ENCODE data around the gene NFXL1.

The NFXL1 gene

DNA sequence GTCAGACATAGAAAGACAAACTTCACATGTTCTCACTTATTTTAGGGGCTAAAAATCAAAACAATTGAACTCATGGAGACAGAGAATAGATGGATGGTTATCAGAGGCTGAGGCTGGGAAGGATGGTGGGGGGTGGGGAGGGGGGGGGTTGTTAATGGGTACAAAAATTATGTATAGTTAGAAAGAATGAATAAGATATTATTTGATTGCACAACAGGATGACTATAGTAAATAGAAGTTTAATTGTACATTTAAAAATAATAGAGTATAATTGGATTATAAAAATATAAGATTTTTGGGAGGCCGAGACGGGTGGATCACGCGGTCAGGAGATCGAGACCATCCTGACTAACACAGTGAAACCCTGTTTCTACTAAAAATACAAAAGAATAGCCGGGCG lies 109.8 kb downstream of the NFXL1 start:
- TF ChIP-seq, protein P1, sequence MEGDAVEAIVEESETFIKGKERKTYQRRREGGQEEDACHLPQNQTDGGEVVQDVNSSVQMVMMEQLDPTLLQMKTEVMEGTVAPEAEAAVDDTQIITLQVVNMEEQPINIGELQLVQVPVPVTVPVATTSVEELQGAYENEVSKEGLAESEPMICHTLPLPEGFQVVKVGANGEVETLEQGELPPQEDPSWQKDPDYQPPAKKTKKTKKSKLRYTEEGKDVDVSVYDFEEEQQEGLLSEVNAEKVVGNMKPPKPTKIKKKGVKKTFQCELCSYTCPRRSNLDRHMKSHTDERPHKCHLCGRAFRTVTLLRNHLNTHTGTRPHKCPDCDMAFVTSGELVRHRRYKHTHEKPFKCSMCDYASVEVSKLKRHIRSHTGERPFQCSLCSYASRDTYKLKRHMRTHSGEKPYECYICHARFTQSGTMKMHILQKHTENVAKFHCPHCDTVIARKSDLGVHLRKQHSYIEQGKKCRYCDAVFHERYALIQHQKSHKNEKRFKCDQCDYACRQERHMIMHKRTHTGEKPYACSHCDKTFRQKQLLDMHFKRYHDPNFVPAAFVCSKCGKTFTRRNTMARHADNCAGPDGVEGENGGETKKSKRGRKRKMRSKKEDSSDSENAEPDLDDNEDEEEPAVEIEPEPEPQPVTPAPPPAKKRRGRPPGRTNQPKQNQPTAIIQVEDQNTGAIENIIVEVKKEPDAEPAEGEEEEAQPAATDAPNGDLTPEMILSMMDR (IDR thresholded peaks at IDR 0.05; ENCODE audit: insufficient read depth, low read length, poor library complexity, severe bottlenecking): no peak
- TF ChIP-seq EZH2phosphoT487 (conservative IDR thresholded peaks at IDR 0.05; ENCODE audit: low read length): no peak
- Histone ChIP-seq H3K9ac (ENCODE audit: low read length) (no peak overlapping the region), H3K79me2 (ENCODE audit: insufficient read depth, low read length) (no peaks in the 10 kb centered on the region), H3K9me2 (replicated peaks; ENCODE audit: insufficient read depth, low read length) (no peaks in the 10 kb centered on the region), H3K4me2 (ENCODE audit: low read depth, low read length, poor library complexity, severe bottlenecking) (no peak overlapping the region), H3K4me3 (ENCODE audit: insufficient read depth, low read length, poor library complexity, severe bottlenecking) (no peak overlapping the region), H3F3A (ENCODE audit: insufficient read depth) (no peaks in the 10 kb centered on the region), H4K20me1 (ENCODE audit: low read depth, low read length) (no peaks in the 10 kb centered on the region), H3K27me3 (ENCODE audit: low read length) (no peaks in the 10 kb centered on the region), H2AFZ (ENCODE audit: low read depth, low read length, severe bottlenecking) (no peak overlapping the region), H3K9me3 (ENCODE audit: insufficient read depth, low read length) (no peaks in the 10 kb centered on the region), H3K27ac (ENCODE audit: low read depth, low read length) (no peak overlapping the region), H3K36me3 (ENCODE audit: low read length) (no peaks in the 10 kb centered on the region)

DNA sequence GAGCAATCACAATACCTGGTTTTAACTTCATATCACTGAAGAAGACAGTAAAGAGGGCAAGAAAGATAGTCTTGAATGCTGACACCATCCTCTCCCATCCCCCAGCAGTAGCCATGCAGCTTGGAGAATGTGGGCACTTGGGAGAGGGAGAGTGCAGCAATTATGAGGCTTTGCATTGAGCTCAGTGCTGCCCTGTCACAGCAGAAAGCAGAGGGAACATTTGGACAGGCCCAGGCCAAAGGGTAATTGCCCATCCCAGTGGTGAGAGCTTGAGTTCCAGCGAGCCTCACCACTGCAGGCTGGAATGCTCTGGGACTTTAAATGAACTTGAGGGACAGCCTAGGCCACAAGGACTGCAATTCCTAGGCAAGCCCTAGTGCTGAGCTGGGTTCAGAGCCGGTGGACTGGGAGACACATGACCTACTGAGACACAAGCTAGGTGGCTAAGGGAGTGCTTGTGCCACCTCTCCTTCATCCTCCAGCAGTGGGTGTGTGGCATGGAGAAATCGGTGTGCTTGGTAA lies 112.8 kb downstream of the NFXL1 start:
- Histone ChIP-seq H3K9me3 (ENCODE audit: insufficient read depth, low read length) (no peaks in the 10 kb centered on the region), H3K9me2 (replicated peaks; ENCODE audit: insufficient read depth, low read length) (no peaks in the 10 kb centered on the region), H3K9ac (ENCODE audit: low read length) (no peak overlapping the region), H3F3A (ENCODE audit: insufficient read depth) (no peaks in the 10 kb centered on the region), H3K27ac (ENCODE audit: low read depth, low read length) (no peak overlapping the region), H3K36me3 (ENCODE audit: low read length) (no peaks in the 10 kb centered on the region), H3K27me3 (ENCODE audit: low read length) (no peaks in the 10 kb centered on the region), H2AFZ (ENCODE audit: low read depth, low read length, severe bottlenecking) (no peak overlapping the region), H4K20me1 (ENCODE audit: low read depth, low read length) (no peaks in the 10 kb centered on the region), H3K79me2 (ENCODE audit: insufficient read depth, low read length) (no peaks in the 10 kb centered on the region), H3K4me2 (ENCODE audit: low read depth, low read length, poor library complexity, severe bottlenecking) (no peak overlapping the region), H3K4me3 (ENCODE audit: insufficient read depth, low read length, poor library complexity, severe bottlenecking) (no peak overlapping the region)
- TF ChIP-seq, protein P1 (IDR thresholded peaks at IDR 0.05; ENCODE audit: insufficient read depth, low read length, poor library complexity, severe bottlenecking): no peak
- no peak for TF ChIP-seq EZH2phosphoT487 (conservative IDR thresholded peaks at IDR 0.05; ENCODE audit: low read length)

DNA sequence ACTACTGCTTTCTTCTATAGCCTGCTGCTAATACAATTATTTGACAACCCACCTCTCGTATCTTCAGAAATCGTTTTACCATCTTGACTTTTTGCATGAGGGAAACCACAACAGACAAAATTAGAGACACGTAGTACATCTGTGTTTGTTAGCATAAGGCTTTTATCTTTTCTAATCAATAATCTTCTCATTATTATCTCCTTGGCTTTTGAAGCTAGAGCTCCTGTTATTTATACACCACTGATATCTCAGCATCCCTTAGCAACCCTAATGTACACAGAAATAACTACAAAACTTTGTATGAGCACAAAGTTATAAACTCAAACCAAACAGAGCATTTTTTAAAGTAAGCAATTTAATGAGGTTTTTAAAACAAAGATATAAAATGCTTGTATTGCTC lies 116.2 kb downstream of the NFXL1 start:
- H3K79me2 ChIP-seq (ENCODE audit: insufficient read depth, low read length): no peaks in the 10 kb centered on the region

More for the DNA sequence above, 116.2 kb downstream of the NFXL1 start:
- H3K27me3 ChIP-seq (ENCODE audit: low read length): no peaks in the 10 kb centered on the region
- H3K4me3 ChIP-seq (ENCODE audit: insufficient read depth, low read length, poor library complexity, severe bottlenecking): no peak overlapping the region
- H3K27ac ChIP-seq (ENCODE audit: low read depth, low read length): no peak overlapping the region
- no peaks in the 10 kb centered on the region for H3K36me3 ChIP-seq (ENCODE audit: low read length)
- TF ChIP-seq, protein P1 (IDR thresholded peaks at IDR 0.05; ENCODE audit: insufficient read depth, low read length, poor library complexity, severe bottlenecking): no peak
- TF ChIP-seq EZH2phosphoT487 (conservative IDR thresholded peaks at IDR 0.05; ENCODE audit: low read length): no peak
- H3K4me2 ChIP-seq (ENCODE audit: low read depth, low read length, poor library complexity, severe bottlenecking): no peak overlapping the region
- no peak overlapping the region for H3K9ac ChIP-seq (ENCODE audit: low read length)
- H4K20me1 ChIP-seq (ENCODE audit: low read depth, low read length): no peaks in the 10 kb centered on the region
- H3K9me2 ChIP-seq (replicated peaks; ENCODE audit: insufficient read depth, low read length): no peaks in the 10 kb centered on the region
- no peaks in the 10 kb centered on the region for H3K9me3 ChIP-seq (ENCODE audit: insufficient read depth, low read length)
- no peaks in the 10 kb centered on the region for H3F3A ChIP-seq (ENCODE audit: insufficient read depth)
- no peak overlapping the region for H2AFZ ChIP-seq (ENCODE audit: low read depth, low read length, severe bottlenecking)

All from SU-DHL-6 (cell line).